H1 (cell line): ENCODE measurements around the gene GOLGA8R.
"Not testable (repeated sequence)": the region's sequence is repeated elsewhere in the genome, so short reads cannot be mapped to it uniquely, and the experiment has no call there.

Source experiments
- CHD2 ChIP-seq: IDR thresholded peaks from 2 replicates; pipeline ENCODE4 v1.6.1; 2012; ENCODE audit warnings: low read length, improper control_type of control experiment
- EGR1 ChIP-seq: IDR thresholded peaks from 2 replicates; pipeline ENCODE4 v1.6.1; 2011; ENCODE audit warnings: low read depth, low read length, borderline replicate concordance
- EZH2 ChIP-seq: fragments of 200-600 bp; sonication (generic); IDR thresholded peaks from 2 replicates; pipeline ENCODE4 v1.7.1; 2012; ENCODE audit warnings: low read depth, mild to moderate bottlenecking, moderate library complexity, low read length, inconsistent platforms; ENCODE audit not compliant: severe bottlenecking
- KDM5A ChIP-seq: fragments of 200-600 bp; IDR thresholded peaks from 2 replicates; pipeline ENCODE4 v1.7.1; 2012; ENCODE audit warnings: mild to moderate bottlenecking, low read length, inconsistent platforms, mixed read lengths
- POLR2A ChIP-seq, 2 experiments: IDR thresholded peaks; 1 replicate in 1 of 2; 2 replicates in 1 of 2; pipeline ENCODE4 v1.6.1; 2011; ENCODE audit warnings: low read depth in 2 of 2, low read length in 2 of 2, mild to moderate bottlenecking in 2 of 2; ENCODE audit errors: control extremely low read depth in 1 of 2
- YY1 ChIP-seq: IDR thresholded peaks from 2 replicates; pipeline ENCODE4 v1.6.1; 2011; ENCODE audit warnings: low read depth, mild to moderate bottlenecking, low read length
- TF ChIP-seq, protein P1 (sequence below), 3 experiments: IDR thresholded peaks; 1 replicate in 2 of 3; 2 replicates in 1 of 3; pipeline versions ENCODE4 v1.5.1 to v1.6.1; 2011; ENCODE audit warnings: low read length in 3 of 3, mild to moderate bottlenecking in 3 of 3, inconsistent platforms in 2 of 3, low read depth in 1 of 3, moderate library complexity in 1 of 3; ENCODE audit not compliant: insufficient read depth in 1 of 3; ENCODE audit errors: control extremely low read depth in 1 of 3
- TF ChIP-seq, protein P2 (sequence below): IDR thresholded peaks from 2 replicates; pipeline ENCODE4 v1.6.1; 2012; ENCODE audit warnings: inconsistent platforms

DNA sequence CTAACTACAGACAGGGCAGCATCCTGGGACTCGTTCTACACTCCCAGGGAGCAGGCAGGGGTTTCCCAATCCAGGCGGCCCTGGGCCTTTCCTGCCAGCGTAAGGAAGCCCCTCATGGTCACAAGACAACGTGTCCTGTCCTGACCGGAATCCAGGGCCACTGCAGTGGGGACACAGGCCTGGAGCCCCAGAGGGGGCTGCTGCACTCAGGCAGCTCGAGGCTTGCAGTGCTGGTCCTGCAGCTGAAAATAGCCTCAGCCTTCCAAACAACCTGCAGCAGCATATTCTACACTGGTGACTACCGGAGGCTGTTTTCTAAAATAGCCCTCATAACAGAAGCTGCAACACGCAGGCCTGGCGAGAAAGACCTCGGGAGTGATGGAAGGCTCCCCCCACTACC is 39.2 kb downstream of the GOLGA8R start:
- TF ChIP-seq KDM5A; CHD2; EGR1; EZH2; YY1; POLR2A (IDR thresholded peaks at IDR 0.05; ENCODE audit: control extremely low read depth in 1 of 2, low read depth in 2 of 2, low read length in 2 of 2): not testable (repeated sequence)
- TF ChIP-seq, protein P1, sequence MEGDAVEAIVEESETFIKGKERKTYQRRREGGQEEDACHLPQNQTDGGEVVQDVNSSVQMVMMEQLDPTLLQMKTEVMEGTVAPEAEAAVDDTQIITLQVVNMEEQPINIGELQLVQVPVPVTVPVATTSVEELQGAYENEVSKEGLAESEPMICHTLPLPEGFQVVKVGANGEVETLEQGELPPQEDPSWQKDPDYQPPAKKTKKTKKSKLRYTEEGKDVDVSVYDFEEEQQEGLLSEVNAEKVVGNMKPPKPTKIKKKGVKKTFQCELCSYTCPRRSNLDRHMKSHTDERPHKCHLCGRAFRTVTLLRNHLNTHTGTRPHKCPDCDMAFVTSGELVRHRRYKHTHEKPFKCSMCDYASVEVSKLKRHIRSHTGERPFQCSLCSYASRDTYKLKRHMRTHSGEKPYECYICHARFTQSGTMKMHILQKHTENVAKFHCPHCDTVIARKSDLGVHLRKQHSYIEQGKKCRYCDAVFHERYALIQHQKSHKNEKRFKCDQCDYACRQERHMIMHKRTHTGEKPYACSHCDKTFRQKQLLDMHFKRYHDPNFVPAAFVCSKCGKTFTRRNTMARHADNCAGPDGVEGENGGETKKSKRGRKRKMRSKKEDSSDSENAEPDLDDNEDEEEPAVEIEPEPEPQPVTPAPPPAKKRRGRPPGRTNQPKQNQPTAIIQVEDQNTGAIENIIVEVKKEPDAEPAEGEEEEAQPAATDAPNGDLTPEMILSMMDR (IDR thresholded peaks at IDR 0.05; ENCODE audit: control extremely low read depth in 1 of 3, insufficient read depth in 1 of 3, low read depth in 1 of 3, low read length in 3 of 3), result not testable (repeated sequence)
- TF ChIP-seq, protein P2, sequence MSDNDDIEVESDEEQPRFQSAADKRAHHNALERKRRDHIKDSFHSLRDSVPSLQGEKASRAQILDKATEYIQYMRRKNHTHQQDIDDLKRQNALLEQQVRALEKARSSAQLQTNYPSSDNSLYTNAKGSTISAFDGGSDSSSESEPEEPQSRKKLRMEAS, result not testable (repeated sequence)
